GM12865 (cell line): ENCODE measurements around the gene WNT9B.
"Not testable (repeated sequence)": the region's sequence is repeated elsewhere in the genome, so short reads cannot be mapped to it uniquely, and the experiment has no call there.

Experiments used
- DNase-seq: peaks from one replicate; pipeline ENCODE4 v3.0.0; 2010; ENCODE audit warnings: low read depth
- H3K4me3 ChIP-seq: 2 replicates; pipeline ENCODE4 v1.5.1; 2011; ENCODE audit warnings: mild to moderate bottlenecking, low read depth, low read length, control low read depth
- TF ChIP-seq, protein P1 (sequence below): IDR thresholded peaks from 2 replicates; pipeline ENCODE4 v1.5.1; 2011; ENCODE audit warnings: low read length, control low read depth, low read depth, inconsistent platforms; ENCODE audit not compliant: insufficient read depth; ENCODE audit errors: missing control alignments

The WNT9B gene

DNA sequence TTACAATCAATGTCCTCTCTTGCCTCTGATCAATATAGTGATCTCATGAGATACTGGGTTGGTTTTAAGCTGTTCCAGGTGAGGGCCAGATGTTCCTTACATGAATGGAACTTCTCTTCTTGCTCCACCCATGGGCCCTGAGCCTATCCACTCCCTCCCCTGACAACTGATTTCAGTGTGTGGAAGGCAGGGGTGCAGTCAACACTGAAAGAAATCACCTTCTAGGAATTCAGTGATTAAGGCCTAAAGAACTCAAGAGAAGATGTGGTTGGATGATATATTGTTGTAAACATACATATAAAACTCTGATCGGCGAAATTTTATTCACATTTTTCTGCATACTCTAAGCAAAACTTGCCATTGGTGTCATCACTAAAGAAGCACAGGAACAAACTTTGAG lies 64.8 kb downstream of the WNT9B start:
- TF ChIP-seq, protein P1, sequence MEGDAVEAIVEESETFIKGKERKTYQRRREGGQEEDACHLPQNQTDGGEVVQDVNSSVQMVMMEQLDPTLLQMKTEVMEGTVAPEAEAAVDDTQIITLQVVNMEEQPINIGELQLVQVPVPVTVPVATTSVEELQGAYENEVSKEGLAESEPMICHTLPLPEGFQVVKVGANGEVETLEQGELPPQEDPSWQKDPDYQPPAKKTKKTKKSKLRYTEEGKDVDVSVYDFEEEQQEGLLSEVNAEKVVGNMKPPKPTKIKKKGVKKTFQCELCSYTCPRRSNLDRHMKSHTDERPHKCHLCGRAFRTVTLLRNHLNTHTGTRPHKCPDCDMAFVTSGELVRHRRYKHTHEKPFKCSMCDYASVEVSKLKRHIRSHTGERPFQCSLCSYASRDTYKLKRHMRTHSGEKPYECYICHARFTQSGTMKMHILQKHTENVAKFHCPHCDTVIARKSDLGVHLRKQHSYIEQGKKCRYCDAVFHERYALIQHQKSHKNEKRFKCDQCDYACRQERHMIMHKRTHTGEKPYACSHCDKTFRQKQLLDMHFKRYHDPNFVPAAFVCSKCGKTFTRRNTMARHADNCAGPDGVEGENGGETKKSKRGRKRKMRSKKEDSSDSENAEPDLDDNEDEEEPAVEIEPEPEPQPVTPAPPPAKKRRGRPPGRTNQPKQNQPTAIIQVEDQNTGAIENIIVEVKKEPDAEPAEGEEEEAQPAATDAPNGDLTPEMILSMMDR = no peak
- DNase-seq = no peak
- no peak overlapping the region for H3K4me3 ChIP-seq

DNA sequence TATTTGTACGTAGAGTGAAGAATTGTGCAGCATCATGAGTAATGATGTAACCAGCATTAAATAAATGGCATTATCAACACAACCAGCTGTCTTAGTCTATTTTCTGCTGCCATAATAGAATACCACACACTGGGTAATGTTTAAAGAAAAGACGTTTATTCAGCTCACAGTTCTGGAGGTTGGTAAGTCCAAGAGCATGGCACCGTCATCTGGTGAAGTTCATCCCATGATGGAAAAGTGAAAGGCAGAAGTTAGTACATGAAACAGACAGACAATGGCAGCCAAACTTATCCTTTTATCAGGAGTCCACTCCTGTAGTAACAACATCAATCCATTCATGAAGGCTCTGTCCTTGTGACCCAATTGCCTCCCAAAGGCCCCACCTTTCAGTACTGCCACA lies 65.2 kb downstream of the WNT9B start:
- no peak overlapping the region for H3K4me3 ChIP-seq
- no peak for DNase-seq
- TF ChIP-seq, protein P1 = no peak

DNA sequence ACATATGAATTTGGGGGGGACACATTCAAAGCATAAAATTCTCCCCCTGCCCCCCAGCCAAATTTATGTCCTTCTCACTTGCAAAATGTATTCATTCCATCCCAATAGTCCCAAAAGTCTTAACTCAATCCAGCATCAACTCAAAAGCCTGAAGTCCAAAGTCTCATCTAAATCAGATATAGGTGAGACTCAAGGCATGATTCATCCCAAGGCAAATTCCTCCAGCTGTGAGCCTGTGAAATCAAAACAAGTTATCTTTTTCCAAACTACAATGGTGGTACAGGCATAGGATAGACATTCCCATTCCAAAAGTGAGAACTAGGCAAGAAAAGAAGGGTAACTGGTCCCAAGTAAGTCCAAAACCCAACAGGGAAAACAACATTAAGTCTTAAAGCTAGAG lies 65.7 kb downstream of the WNT9B start:
- TF ChIP-seq, protein P1 = no peak
- no peak overlapping the region for H3K4me3 ChIP-seq
- DNase-seq = no peak

DNA sequence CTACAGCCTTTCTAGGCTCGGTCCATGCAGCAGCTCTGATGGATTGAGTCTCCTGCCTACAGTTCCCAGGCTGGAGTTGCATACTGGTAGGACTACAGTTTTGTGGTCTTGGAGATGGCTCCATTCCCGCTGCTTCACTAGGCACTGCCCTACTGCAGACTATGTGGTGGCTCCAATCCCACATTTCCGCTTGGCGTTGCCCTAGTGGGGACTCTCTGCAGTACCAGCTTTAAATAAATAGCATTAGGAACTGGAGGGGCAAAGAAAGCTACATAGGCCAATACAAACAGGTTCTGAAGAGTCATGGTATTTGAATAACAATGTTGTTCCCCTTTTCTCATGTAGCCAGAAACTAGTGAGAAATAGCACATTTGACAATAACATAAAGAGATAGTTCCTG lies 66.1 kb downstream of the WNT9B start:
- no peak overlapping the region for H3K4me3 ChIP-seq
- DNase-seq = no peak
- TF ChIP-seq, protein P1 = no peak

DNA sequence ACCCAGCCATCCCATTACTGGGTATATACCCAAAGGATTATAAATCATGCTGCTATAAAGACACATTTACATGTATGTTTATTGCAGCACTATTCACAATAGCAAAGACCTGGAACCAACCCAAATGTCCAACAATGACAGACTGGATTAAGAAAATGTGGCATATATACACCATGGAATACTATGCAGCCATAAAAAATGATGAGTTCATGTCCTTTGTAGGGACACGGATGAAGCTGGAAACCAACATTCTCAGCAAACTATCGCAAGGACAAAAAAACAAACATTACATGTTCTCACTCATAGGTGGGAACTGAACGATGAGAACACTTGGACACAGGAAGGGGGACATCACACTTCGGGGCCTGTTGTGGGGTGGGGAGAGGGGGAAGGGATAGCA lies 70.6 kb downstream of the WNT9B start:
- H3K4me3 ChIP-seq = peak overlapping the region; percentile 74
- DNase-seq = not testable (repeated sequence)

DNA sequence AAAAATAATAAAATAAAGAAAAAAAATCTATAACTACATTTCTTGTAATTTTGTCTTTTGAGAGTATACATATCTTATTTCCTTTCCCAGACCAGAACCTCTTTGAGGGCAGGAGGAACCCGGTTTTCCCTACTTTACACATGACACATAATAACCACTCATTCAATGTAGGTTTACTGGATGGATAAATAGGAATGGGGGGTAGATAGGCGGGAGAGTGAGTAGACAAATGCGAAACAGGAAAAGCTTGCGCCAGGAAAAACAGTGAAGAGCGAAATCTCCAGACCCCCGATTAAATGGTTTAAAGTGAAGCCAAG lies 71.1 kb downstream of the WNT9B start:
- no peak for DNase-seq
- H3K4me3 ChIP-seq = peak overlapping the region; percentile 74
- TF ChIP-seq, protein P1 = no peak

DNA sequence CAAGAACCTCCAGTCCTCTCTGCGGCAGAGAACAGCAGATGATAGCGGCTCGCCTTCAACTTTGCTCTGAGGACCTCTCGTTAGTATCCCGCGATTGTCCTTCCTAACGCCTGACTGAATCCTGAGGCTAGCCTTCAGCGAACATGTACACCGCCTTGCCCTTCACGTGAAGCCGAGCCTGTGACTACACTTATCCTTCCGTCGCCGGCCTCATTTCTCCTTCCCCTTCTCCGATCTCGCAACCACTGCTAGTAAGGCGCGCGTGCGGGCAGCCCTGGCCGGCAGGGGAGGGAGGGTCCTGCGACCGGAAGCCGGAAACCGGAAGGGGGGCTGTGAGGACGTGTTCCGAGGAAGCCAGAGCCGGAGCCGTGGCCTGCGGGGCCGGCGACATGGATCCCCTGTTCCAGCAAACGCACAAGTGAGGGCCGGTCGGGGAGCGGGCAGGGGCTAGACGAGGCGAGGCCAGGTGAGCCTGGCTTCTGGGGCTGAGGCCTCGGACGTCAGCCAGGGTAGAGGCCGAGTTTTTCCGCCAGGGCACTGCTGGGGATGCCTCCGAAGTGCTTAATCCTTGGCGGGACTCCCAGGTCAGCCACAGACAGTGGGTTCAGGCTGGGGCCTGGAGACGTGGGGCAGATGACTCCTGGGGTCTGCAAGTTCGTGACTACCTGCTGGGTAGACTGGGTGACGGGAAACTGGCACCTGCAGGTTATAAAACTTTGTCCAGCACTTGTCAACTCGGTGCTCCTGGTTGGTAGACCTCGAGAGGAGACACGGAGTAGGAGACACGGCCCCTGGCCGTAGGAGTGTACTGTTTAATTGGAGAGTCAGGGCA lies 71.6 kb downstream of the WNT9B start, which contains the start of gene GOSR2:
GOSR2 (plus strand) TSS at position 357 of the 832 bp plus-strand sequence; CDS start at position 390, 33 bp downstream.
- H3K4me3 ChIP-seq = peak within 1 kb of the TSS; percentile 74
- DNase-seq = peak; percentile 94

More for the DNA sequence above, 71.6 kb downstream of the WNT9B start, which contains the start of gene GOSR2:
- TF ChIP-seq, protein P1 = no peak
